PC-9 (cell line): ENCODE data around the gene GABPB1.

Experiments
- CTCF ChIP-seq: fragments of 200-600 bp; sonication (generic); conservative IDR thresholded peaks from 2 replicates; pipeline ENCODE4 v1.6.1; 2017; ENCODE audit warnings: mixed run types, antibody characterized with exemption, mild to moderate bottlenecking, moderate library complexity
- EZH2 ChIP-seq: fragments of 200-600 bp; sonication (generic); IDR thresholded peaks from 2 replicates; pipeline ENCODE4 v1.8.0; 2017; ENCODE audit warnings: antibody characterized with exemption, low read depth

GRCh38 chr15:50278496-50278895 is 76.5 kb downstream of the GABPB1 start:
- no peak for TF ChIP-seq CTCF
- no peak for TF ChIP-seq EZH2
